ENCODE data around the gene SLC5A3.

The SLC5A3 gene

DNA sequence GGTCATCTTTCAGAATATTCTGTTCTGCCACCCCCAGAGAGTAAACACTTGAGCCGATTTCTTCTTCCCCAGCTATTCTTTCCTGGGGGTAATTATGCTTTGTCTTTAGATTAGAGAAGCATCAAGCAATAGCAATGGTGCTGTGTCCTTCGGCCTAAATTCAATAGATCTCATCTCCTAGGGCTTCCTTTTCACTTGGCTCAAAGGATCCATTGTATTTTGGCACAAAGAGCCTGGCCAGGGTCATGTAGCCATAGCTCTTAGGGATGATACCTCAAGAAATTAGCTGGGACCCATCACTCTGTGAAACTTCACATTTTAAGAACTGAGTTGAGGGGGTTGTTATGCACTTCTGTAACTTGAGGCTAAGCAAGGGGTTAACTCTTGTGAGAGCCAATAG is 27.0 kb downstream of the SLC5A3 start:
- DNase-seq (ENCODE audit: low read depth) = no peak

- no peak for DNase-seq (ENCODE audit: low read depth)
Measured at GRCh38 chr21:34100790-34101189, 27.4 kb downstream of the SLC5A3 start.

- DNase-seq (ENCODE audit: low read depth) = no peak
Measured at GRCh38 chr21:34105947-34106541, 32.7 kb downstream of the SLC5A3 start.

DNA sequence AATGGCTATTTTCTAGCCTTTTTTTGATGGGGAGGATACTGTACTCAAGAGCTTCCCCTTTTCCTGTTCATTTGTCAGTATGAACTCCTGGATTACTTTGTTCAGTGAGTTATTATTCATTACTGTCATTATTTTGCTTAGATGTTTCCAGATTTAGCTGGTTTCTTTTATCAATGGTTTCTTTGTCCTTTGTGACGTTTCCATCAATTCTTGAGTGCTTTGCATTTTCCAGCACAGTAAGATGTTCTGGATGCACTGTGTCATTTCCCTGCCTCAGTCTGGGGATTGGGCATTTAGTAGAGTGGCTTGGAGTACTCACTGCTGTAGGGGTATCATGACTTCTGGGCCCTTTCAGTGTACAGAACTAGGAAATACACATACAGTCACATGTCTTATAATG is 34.2 kb downstream of the SLC5A3 start:
- DNase-seq (ENCODE audit: low read depth) = no peak

DNA sequence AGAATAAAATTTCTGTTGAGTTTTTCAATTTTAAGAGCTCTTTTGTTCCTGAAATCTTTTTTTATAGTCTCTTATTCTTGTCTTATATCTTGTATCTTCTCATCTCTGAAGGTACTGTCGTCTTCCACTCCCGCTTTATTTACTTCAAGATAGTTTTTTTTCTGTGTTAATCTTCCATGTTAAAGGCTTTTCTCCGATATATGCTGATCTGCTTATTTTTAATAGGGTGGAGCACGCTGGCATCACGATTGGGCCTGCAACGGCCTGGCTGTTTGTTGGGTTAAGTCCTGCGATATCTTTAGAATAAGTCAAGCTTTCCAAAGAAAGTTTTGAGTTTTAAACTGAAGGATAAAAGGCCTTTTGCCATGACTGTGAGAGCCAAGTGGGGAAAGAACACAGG is 35.7 kb downstream of the SLC5A3 start:
- no peak for DNase-seq (ENCODE audit: low read depth)

- no peak for DNase-seq (ENCODE audit: low read depth)
Measured at GRCh38 chr21:34110594-34111202, 37.3 kb downstream of the SLC5A3 start.

DNA sequence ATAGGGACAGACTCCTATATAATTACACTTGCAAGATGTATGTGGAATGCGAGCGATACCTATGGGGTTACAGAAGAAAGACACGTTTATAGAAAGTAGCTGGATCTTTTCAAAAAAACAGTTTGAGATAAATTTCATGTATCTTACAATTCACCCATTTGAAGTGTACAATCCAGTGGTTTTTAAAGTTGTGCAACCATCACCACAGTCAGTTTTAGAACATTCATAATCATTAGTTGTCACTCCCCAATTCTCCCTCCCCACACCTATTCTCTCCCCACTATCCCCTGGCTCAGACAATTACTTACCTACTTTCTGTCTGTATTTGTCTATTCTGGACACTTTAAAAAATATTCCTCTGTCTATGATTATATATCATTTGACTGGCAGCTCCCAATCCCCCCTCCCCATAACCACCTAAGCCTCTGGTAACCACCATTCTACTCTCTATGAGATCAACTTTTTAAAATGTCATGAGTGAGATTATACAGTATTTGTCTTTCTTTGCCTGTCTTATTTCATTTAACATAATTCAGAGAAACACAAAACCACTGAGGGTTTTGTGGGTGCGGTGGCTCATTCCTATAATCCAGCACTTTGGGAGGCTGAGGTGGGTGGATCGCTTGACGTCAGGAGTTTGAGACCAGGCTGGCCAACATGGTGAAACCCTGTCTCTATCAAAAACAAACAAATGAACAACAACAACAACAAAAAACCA is 39.1 kb downstream of the SLC5A3 start:
- no peak for DNase-seq (ENCODE audit: low read depth)

GRCh38 chr21:34113842-34114241 is 40.5 kb downstream of the SLC5A3 start:
- no peak for DNase-seq (ENCODE audit: low read depth)

GRCh38 chr21:34115160-34115559 is 41.8 kb downstream of the SLC5A3 start:
- DNase-seq (ENCODE audit: low read depth) = no peak

GRCh38 chr21:34116569-34116968 is 43.2 kb downstream of the SLC5A3 start:
- DNase-seq (ENCODE audit: low read depth) = no peak

- DNase-seq (ENCODE audit: low read depth) = no peak
Measured at GRCh38 chr21:34120867-34121266, 47.5 kb downstream of the SLC5A3 start.

DNA sequence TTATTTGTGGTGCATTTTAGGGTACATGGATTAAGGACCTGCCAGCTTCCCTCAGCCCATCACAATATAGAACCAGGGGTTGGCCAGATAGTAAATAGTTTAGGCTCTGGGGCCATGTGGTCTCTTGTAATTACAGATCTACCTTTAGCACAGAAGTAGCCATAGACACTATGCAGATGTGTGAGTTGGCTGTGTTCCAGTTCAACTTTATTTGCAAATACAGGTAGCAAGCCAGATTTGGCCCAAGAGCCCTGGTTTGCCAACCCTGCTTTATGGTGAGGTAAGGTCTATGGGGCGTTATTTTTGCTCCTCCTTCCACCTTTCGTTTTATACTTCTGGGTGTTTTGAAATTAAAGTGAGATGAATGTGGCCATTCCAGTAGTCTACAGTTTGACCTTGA is 48.7 kb downstream of the SLC5A3 start:
- no peak for DNase-seq (ENCODE audit: low read depth)
